ENCODE results near the gene KLHL25. TPM values are rescaled to one million over a fixed set of nuclear protein-coding genes. Genes with fewer than 3 reads are reported as not detected.

KLHL25 gene, protein sequence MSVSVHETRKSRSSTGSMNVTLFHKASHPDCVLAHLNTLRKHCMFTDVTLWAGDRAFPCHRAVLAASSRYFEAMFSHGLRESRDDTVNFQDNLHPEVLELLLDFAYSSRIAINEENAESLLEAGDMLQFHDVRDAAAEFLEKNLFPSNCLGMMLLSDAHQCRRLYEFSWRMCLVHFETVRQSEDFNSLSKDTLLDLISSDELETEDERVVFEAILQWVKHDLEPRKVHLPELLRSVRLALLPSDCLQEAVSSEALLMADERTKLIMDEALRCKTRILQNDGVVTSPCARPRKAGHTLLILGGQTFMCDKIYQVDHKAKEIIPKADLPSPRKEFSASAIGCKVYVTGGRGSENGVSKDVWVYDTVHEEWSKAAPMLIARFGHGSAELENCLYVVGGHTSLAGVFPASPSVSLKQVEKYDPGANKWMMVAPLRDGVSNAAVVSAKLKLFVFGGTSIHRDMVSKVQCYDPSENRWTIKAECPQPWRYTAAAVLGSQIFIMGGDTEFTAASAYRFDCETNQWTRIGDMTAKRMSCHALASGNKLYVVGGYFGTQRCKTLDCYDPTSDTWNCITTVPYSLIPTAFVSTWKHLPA
- 5.9 and 10.0 TPM in 2 replicates for total RNA-seq
- 3.7 and 3.9 TPM in 2 replicates for polyA plus RNA-seq

GRCh38 chr15:85794598-85795336 lies at the start of gene KLHL25:
Gene KLHL25, minus strand, starts transcription at chr15:85794925. Its CDS starts 25,115 bp downstream, at chr15:85769810.
- H3K27me3 ChIP-seq, result no peaks in the 10 kb centered on the region
- WGBS (ENCODE audit: low lambda C conversion rate, missing lambda C conversion rate), result 1% methylated on average over 54 of the region's 71 CpGs
- H3K36me3 ChIP-seq (replicated peaks; ENCODE audit: insufficient read depth, low read depth), result no peaks in the 10 kb centered on the region
- H4K20me1 ChIP-seq (ENCODE audit: insufficient read depth, poor library complexity, severe bottlenecking), result peaks cover 5% of the 10 kb centered on the region
- H3K4me1 ChIP-seq (ENCODE audit: insufficient read depth), result peaks cover 6% of the 10 kb centered on the region
- H3K4me2 ChIP-seq, result peak within 1 kb of the TSS; percentile 93
- H2AFZ ChIP-seq, result peak within 1 kb of the TSS; percentile 82
- no peaks in the 10 kb centered on the region for H3K9me3 ChIP-seq (ENCODE audit: low read depth)
- peak within 1 kb of the TSS; percentile 89 for H3K4me3 ChIP-seq
- peak within 1 kb of the TSS; percentile 84 for H3K27ac ChIP-seq
- no peaks in the 10 kb centered on the region for H3K9me2 ChIP-seq (replicated peaks; ENCODE audit: insufficient read depth)
- peak; percentile 96 for DNase-seq (ENCODE audit: low spot score)
- H3K79me2 ChIP-seq, result peaks cover 45% of the 10 kb centered on the region
- no peak for TF ChIP-seq EZH2 (IDR thresholded peaks at IDR 0.05; ENCODE audit: borderline replicate concordance)
- TF ChIP-seq EZH2phosphoT487 (IDR thresholded peaks at IDR 0.05; ENCODE audit: low read depth, severe bottlenecking, unreplicated experiment), result no peak
- no peak for TF ChIP-seq CTCF (IDR thresholded peaks at IDR 0.05; ENCODE audit: poor library complexity)

DNA sequence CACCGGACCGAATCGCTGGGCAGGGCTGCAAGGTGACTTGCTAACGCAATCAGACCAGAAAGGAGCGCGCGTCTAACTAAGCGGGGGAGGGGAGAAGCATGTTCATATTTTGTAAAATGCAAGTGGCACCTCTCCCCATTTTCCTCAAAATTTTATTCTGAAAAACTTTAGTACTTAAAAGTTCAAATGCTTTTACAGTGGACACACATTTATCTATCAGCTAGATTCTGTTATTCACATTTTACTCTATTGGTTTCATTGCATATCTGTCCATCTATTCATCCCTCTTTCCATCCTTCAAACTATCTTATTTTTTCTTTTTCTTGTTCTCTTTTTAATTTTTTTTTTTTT lies 46.1 kb upstream of the KLHL25 start:
- Histone ChIP-seq H3K27ac (no peak overlapping the region), H4K20me1 (ENCODE audit: insufficient read depth, poor library complexity, severe bottlenecking) (no peaks in the 10 kb centered on the region), H3K4me2 (peak overlapping the region; percentile 71), H3K9me2 (replicated peaks; ENCODE audit: insufficient read depth) (no peaks in the 10 kb centered on the region), H3K4me3 (no peak overlapping the region), H2AFZ (no peak overlapping the region), H3K27me3 (no peaks in the 10 kb centered on the region), H3K36me3 (replicated peaks; ENCODE audit: insufficient read depth, low read depth) (no peaks in the 10 kb centered on the region), H3K79me2 (no peaks in the 10 kb centered on the region), H3K4me1 (ENCODE audit: insufficient read depth) (peaks cover 11% of the 10 kb centered on the region), H3K9me3 (ENCODE audit: low read depth) (no peaks in the 10 kb centered on the region)
- TF ChIP-seq CTCF (IDR thresholded peaks at IDR 0.05; ENCODE audit: poor library complexity), result no peak
- no peak for TF ChIP-seq EZH2 (IDR thresholded peaks at IDR 0.05; ENCODE audit: borderline replicate concordance)
- TF ChIP-seq EZH2phosphoT487 (IDR thresholded peaks at IDR 0.05; ENCODE audit: low read depth, severe bottlenecking, unreplicated experiment), result no peak
- WGBS (ENCODE audit: low lambda C conversion rate, missing lambda C conversion rate), result 0% methylated on average over 8 of the region's 8 CpGs
- DNase-seq (ENCODE audit: low spot score), result no peak

GRCh38 chr15:85840079-85840801 lies 45.5 kb upstream of the KLHL25 start:
- no peak overlapping the region for H3K4me3 ChIP-seq
- no peaks in the 10 kb centered on the region for H4K20me1 ChIP-seq (ENCODE audit: insufficient read depth, poor library complexity, severe bottlenecking)
- H3K9me2 ChIP-seq (replicated peaks; ENCODE audit: insufficient read depth), result no peaks in the 10 kb centered on the region
- H3K36me3 ChIP-seq (replicated peaks; ENCODE audit: insufficient read depth, low read depth), result no peaks in the 10 kb centered on the region
- no peaks in the 10 kb centered on the region for H3K79me2 ChIP-seq
- H3K27ac ChIP-seq, result peak overlapping the region; percentile 32
- H3K27me3 ChIP-seq, result no peaks in the 10 kb centered on the region
- peak; percentile 94 for DNase-seq (ENCODE audit: low spot score)
- peak overlapping the region; percentile 71 for H3K4me2 ChIP-seq
- peak overlapping the region; percentile 1 for H2AFZ ChIP-seq
- WGBS (ENCODE audit: low lambda C conversion rate, missing lambda C conversion rate), result 9% methylated on average over 32 of the region's 32 CpGs
- H3K4me1 ChIP-seq (ENCODE audit: insufficient read depth), result peaks cover 11% of the 10 kb centered on the region
- H3K9me3 ChIP-seq (ENCODE audit: low read depth), result no peaks in the 10 kb centered on the region
- TF ChIP-seq CTCF (IDR thresholded peaks at IDR 0.05; ENCODE audit: poor library complexity), result peak; percentile 98
- no peak for TF ChIP-seq EZH2 (IDR thresholded peaks at IDR 0.05; ENCODE audit: borderline replicate concordance)
- TF ChIP-seq EZH2phosphoT487 (IDR thresholded peaks at IDR 0.05; ENCODE audit: low read depth, severe bottlenecking, unreplicated experiment), result no peak

Measured in hepatocyte (in vitro differentiated cells).